Activated naive CD4-positive, alpha-beta T cell treated with anti-CD3 and anti-CD28 coated beads, Interleukin-2, amount 50 U/mL, for 16 hours (primary cell): ENCODE results near the gene NF1.

Experiments used
- DNase-seq: peaks from one replicate; pipeline ENCODE4 v3.0.0-alpha.2; 2020

NF1 gene

GRCh38 chr17:31412511-31412910 is 317.7 kb downstream of the NF1 start:
- DNase-seq: no peak

- DNase-seq: no peak
Observed at GRCh38 chr17:31413081-31413799, 318.5 kb downstream of the NF1 start.

GRCh38 chr17:31413874-31414549 is 319.2 kb downstream of the NF1 start:
- no peak for DNase-seq

GRCh38 chr17:31414550-31414918 is 319.8 kb downstream of the NF1 start:
- no peak for DNase-seq

DNA sequence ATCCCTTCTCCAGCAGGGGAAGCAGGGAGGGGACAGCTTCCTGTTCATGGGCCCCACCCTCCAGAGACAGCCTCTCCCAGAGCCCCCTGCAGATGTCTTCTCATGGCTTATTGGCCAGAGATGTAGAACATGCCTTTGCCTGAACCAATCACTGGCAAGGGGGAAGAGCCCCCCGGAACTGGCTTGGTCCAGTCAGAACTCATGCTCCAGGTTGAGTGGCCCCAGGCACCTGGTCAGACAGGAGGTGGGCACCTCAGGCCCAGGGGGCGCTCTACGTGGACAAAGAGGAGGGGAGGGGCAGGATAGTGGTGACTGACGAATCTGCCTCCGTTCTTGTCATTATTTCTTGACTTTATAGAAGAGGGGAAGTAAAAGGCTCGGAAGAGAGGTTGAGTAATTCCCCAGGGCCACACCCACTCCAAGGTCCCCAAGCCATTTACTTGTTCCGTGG is 320.3 kb downstream of the NF1 start:
- no peak for DNase-seq

DNA sequence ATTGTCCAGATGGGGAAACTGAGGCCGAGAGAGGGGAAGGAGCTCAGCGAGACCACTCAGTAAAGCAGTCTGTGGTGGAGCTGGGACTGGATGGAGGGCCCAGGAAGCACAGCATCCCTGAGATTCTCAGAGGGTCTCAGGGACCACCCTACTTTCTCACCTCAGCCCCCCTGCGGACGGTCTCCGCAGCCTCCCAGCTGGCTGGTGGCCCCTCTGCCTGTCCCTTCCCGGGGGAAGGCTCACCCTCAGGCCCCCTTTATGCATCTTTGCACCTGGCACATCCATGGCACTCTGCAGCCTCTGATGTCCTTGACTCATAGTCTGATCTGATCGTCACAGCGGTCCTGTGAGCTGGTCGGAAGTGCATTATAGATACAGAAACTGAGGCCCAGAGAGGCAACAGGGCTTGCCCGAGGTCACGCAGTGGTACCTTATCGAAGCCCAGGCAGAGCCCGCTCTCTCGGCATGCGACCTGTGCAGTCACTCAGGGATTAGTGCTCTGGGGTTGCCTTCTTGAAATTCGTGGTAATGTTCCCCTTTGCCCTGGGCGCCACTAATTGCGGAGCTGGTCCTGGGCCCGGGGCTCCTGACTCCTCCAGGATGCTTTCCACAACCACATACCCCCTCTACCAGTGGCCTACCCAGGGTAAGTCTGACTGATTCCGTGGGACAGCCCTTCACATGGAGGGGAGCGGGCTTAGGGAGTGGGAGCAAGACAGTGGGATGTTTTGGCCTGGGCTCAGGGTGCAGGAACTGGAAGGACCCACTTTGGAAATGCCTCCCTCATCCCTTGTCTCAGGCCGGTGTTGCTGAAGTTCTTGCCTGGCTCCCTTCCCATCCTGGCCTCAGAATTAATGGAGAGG is 321.1 kb downstream of the NF1 start:
- no peak for DNase-seq

- DNase-seq: no peak
Observed at GRCh38 chr17:31416503-31416923, 321.7 kb downstream of the NF1 start.

DNA sequence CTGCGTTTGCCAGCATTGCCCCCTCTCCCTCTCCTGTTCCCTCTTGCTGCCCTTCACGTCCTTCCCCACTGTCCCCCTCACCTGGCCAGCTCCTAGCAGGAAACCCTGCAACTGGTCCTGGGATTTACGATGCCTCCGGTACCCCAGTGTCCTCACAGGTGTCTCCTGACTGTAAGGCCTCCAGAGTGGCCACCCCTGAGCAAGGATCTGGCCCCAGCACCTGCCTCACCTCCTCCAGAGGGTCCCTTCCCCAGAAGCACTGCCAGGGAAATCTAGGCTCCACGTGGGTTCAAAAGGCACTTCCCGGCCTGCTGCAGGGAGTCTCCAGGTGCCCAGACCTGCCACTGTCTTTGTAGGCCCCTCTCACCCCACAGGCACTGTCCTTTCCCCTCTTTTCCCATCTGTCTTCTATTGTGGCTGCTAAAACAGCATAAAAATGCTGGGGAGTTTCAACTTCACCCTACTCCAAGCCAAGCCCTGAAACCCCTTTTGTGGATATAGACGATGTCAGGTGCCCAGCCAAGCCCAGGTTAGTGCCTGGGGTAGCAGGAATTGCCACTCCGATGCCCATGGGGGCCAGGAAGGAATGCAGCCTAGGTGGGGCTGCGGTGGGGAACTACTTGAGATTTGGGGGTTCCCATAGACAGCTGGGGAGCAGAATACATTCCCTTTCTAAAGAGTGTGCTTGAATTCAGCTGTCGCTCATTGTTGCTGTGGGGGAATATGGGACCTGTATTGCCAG is 322.4 kb downstream of the NF1 start:
- no peak for DNase-seq

DNA sequence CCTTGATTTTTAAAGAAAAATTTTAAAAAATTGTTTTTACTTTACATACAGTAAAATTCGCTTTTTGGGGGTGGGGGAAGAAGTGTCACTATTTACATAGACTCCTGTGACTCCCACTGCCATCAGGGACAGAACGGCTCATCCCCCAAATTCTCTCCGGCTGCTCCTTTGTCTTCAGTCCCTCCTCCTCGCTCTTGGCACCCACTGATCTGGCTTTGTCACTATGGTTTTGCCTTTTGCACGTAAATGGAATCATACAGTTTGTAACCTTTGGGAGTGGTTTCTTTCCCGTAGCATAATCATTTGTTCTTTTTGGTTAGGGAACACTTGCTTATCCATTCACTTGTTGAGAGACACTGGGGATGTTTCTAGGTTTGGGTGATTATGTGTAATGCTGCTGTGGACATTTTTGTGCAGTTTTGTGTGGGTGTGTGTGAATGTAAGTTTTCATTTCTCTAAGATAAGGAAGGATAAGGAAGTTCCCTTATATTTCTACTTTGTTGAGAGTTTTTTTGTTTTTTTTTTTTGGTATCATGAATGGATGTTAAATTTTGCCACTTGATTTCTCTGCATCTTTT is 324.1 kb downstream of the NF1 start:
- no peak for DNase-seq

DNA sequence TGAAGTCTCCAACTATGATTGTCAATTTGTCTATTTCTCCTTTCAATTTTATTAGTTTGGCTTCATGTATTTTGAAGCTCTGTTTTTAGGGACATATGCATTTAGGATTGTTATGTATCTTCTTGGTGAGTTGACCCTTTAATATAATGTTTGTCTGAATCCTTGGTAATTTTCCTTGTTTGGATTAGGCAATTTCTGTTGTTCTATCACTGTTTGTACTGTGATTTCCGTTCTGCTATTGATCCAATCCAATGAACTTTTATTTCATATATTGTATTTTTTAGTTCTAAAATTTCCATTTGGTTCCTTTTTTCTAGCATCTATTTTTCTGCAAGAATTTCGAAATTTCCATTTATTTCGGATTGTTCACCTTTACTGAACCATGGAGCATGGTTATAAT is 327.7 kb downstream of the NF1 start:
- no peak for DNase-seq

GRCh38 chr17:31424944-31425281 is 330.1 kb downstream of the NF1 start:
- DNase-seq: no peak

DNA sequence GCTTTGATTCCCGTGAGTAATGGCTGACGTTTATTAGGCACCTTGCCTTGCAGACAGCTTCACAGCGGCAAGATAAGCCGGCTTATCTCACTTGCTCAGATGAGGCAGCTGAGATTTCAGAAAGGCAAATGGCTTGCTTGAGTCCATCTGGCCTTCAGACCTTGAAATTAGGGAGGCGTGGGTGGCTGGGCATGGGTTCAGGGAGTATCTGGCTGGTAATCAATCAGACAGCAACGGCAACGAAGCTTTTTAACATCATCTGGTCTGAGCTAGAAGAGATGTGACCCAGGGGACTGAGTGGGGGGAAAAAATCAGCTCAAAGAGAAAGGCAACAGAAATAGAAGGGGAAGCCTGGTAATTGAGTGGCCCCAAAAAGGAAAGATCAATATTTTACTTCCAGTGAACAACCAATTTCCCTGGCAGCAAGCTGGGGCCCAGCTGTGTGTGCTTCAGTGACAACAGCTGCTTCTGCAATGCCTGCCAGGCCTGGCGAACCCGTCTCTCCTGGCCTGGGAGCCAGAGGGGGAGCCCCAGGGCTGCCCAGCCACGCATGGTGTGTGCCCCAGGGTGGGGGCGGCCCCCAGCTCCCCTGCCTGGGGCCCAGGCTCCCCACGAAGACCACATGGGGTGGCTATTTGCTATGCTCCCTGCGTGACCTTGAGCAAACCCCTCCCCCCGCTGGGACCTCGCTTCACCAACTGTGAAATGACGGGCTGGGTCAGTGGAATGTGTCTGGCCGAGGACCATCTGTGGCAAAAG is 330.7 kb downstream of the NF1 start:
- no peak for DNase-seq
